Karpas-422 (cell line): ENCODE measurements around the gene OASL. TPM values are rescaled to one million over a fixed set of nuclear protein-coding genes. Genes with fewer than 3 reads are reported as not detected.
A peak's percentile ranks its signal among the peaks of the same experiment; 100 is the strongest.

Experiments
- DNase-seq: peaks from one replicate; pipeline ENCODE4 v3.0.0-alpha.2; 2015
- H2AFZ ChIP-seq: fragments of 200-600 bp; sonication (generic); 2 replicates; pipeline ENCODE4 v1.6.1; 2014; ENCODE audit warnings: antibody characterized with exemption, low read length, mixed read lengths
- H3K27ac ChIP-seq: fragments of 200-600 bp; sonication (generic); 2 replicates; pipeline ENCODE4 v1.5.1; 2014; ENCODE audit warnings: mild to moderate bottlenecking, low read length, moderate library complexity
- H3K27me3 ChIP-seq: fragments of 200-600 bp; sonication (generic); 2 replicates; pipeline ENCODE4 v1.6.1; 2014; ENCODE audit warnings: low read length, mixed read lengths
- H3K36me3 ChIP-seq: fragments of 200-600 bp; sonication (generic); 2 replicates; pipeline ENCODE4 v1.6.1; 2014; ENCODE audit warnings: low read length, mixed read lengths; ENCODE audit not compliant: insufficient read depth
- H3K4me1 ChIP-seq: fragments of 200-600 bp; sonication (generic); 2 replicates; pipeline ENCODE4 v1.6.1; 2014; ENCODE audit warnings: mild to moderate bottlenecking, low read length, mixed read lengths
- H3K4me2 ChIP-seq: fragments of 200-600 bp; sonication (generic); 2 replicates; pipeline ENCODE4 v1.6.1; 2014; ENCODE audit warnings: low read length, low read depth, mild to moderate bottlenecking; ENCODE audit not compliant: poor library complexity, severe bottlenecking
- H3K4me3 ChIP-seq: fragments of 200-600 bp; sonication (generic); 2 replicates; pipeline ENCODE4 v1.5.1; 2014; ENCODE audit warnings: mild to moderate bottlenecking, antibody characterized with exemption, low read length, mixed read lengths
- H3K79me2 ChIP-seq: fragments of 200-600 bp; sonication (generic); 2 replicates; pipeline ENCODE4 v1.6.1; 2014; ENCODE audit warnings: mild to moderate bottlenecking, low read length, mixed read lengths
- H3K9ac ChIP-seq: fragments of 200-600 bp; sonication (generic); 2 replicates; pipeline ENCODE4 v1.6.0; 2014; ENCODE audit warnings: low read length
- H3K9me2 ChIP-seq: fragments of 200-600 bp; sonication (generic), shearing (Covaris generic); replicated peaks from 2 replicates; pipeline ENCODE4 v1.6.0; 2014; ENCODE audit warnings: mild to moderate bottlenecking, low read length, moderate library complexity; ENCODE audit not compliant: insufficient read depth
- H3K9me3 ChIP-seq: fragments of 300-700, 200-600 bp; sonication (generic); 2 replicates; pipeline ENCODE4 v1.6.1; 2014; ENCODE audit warnings: low read length, mixed read lengths
- H4K20me1 ChIP-seq: fragments of 200-600 bp; sonication (generic); 2 replicates; pipeline ENCODE4 v1.6.1; 2014; ENCODE audit warnings: mild to moderate bottlenecking, antibody characterized with exemption, low read length, low read depth; ENCODE audit not compliant: insufficient read depth
- total RNA-seq: library from RNA; depleted of rRNA; stranded (reverse); fragments of >200 nt; shearing (Covaris generic); gene quantifications from 2 replicates; pipeline ENCODE4 v1.2.3, GENCODE V29; 2014; ENCODE audit warnings: low replicate concordance

Gene OASL
- total RNA-seq, 1 experiment from 2014 or later: 1.4 TPM

- Histone ChIP-seq H3K79me2 (no peaks in the 10 kb centered on the region), H3K4me1 (no peaks in the 10 kb centered on the region), H4K20me1 (no peaks in the 10 kb centered on the region), H3K36me3 (no peaks in the 10 kb centered on the region), H3K27me3 (no peaks in the 10 kb centered on the region), H3K9me2 (no peaks in the 10 kb centered on the region), H3K27ac (no peak overlapping the region), H3K9me3 (no peaks in the 10 kb centered on the region), H3K4me3 (no peak overlapping the region), H2AFZ (no peak overlapping the region), H3K9ac (no peak overlapping the region), H3K4me2 (no peak overlapping the region)
- DNase-seq: no peak
These were observed 13.4 kb downstream of the OASL start for GRCh38 chr12:121025442-121026226.

GRCh38 chr12:121023799-121024198, 15.2 kb downstream of the OASL start:
- DNase-seq: no peak
- H3K36me3 ChIP-seq: no peaks in the 10 kb centered on the region
- H3K4me2 ChIP-seq: no peak overlapping the region
- H3K4me3 ChIP-seq: no peak overlapping the region
- no peaks in the 10 kb centered on the region for H4K20me1 ChIP-seq
- H3K9ac ChIP-seq: no peak overlapping the region
- no peaks in the 10 kb centered on the region for H3K4me1 ChIP-seq
- no peak overlapping the region for H3K27ac ChIP-seq
- no peaks in the 10 kb centered on the region for H3K9me3 ChIP-seq
- no peaks in the 10 kb centered on the region for H3K79me2 ChIP-seq
- no peaks in the 10 kb centered on the region for H3K27me3 ChIP-seq
- no peaks in the 10 kb centered on the region for H3K9me2 ChIP-seq
- H2AFZ ChIP-seq: no peak overlapping the region

DNA sequence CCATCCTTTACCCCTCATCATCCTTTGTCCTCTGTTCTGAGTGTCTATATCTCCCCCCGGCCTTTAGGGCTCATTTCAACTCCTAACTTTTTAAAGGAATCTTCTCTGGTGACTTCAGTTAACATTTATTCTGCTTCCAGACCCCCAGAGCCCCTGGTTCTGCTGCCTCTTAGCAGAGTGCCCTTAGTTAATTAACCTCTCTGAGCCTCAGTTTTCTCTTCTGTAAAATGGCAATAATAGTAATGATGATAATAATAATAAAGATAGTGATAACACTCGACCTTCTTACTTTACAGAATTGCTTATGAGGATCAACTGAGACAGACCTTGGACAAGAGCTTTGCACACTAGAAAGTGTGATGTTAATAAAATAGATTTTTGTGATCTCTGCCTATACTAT, 16.3 kb downstream of the OASL start:
- no peak overlapping the region for H3K4me2 ChIP-seq
- no peak for DNase-seq
- no peaks in the 10 kb centered on the region for H3K36me3 ChIP-seq
- no peak overlapping the region for H3K9ac ChIP-seq
- H2AFZ ChIP-seq: no peak overlapping the region
- H3K4me1 ChIP-seq: no peaks in the 10 kb centered on the region
- no peaks in the 10 kb centered on the region for H3K27me3 ChIP-seq
- H4K20me1 ChIP-seq: no peaks in the 10 kb centered on the region
- no peaks in the 10 kb centered on the region for H3K9me2 ChIP-seq
- H3K79me2 ChIP-seq: no peaks in the 10 kb centered on the region
- H3K9me3 ChIP-seq: no peaks in the 10 kb centered on the region
- no peak overlapping the region for H3K27ac ChIP-seq
- H3K4me3 ChIP-seq: no peak overlapping the region

GRCh38 chr12:121021754-121022153, 17.3 kb downstream of the OASL start:
- no peaks in the 10 kb centered on the region for H3K9me2 ChIP-seq
- H3K4me2 ChIP-seq: no peak overlapping the region
- no peak for DNase-seq
- H3K27ac ChIP-seq: no peak overlapping the region
- H4K20me1 ChIP-seq: no peaks in the 10 kb centered on the region
- no peaks in the 10 kb centered on the region for H3K4me1 ChIP-seq
- no peaks in the 10 kb centered on the region for H3K9me3 ChIP-seq
- H3K4me3 ChIP-seq: no peak overlapping the region
- H3K27me3 ChIP-seq: no peaks in the 10 kb centered on the region
- no peak overlapping the region for H3K9ac ChIP-seq
- no peaks in the 10 kb centered on the region for H3K79me2 ChIP-seq
- no peak overlapping the region for H2AFZ ChIP-seq
- no peaks in the 10 kb centered on the region for H3K36me3 ChIP-seq

DNA sequence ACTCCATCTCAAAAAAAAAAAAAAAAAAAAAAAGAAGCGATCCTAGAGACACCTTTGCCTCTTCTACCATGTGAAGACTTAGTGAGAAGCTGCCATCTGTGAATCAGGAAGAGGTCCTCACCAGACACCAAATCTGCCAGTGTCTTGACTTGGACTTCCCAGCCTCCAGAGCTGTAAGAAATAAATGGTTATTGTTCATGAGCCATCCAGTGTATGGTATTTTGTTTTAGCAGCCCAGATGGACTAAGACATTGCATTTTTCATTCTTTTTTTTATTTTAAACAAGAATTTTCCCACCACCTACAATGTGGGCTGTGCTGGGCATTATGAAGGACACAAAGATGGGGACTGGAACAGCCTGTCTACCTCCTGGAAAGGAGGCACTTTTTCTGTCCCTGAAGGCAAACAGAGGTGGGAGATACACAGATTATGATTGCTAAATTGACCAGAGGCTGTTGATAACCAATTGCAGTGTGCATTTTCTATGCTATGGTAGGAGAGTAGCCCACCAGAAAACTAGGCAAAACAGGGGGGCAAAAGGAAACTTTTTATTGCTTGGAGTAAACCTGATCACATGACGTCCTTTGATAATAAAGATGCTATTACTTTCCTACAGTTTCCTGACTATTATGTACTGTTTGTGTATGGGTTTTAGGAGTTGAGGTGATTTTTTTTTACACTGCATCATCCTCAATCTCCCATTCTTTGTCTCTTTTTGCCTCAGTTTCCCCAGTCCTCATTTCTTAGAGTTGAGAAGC, 20.0 kb downstream of the OASL start:
- Histone ChIP-seq H2AFZ (no peak overlapping the region), H3K9ac (no peak overlapping the region), H3K27ac (no peak overlapping the region), H3K9me3 (no peaks in the 10 kb centered on the region), H3K79me2 (peaks cover 18% of the 10 kb centered on the region), H3K27me3 (no peaks in the 10 kb centered on the region), H3K36me3 (no peaks in the 10 kb centered on the region), H4K20me1 (no peaks in the 10 kb centered on the region), H3K9me2 (no peaks in the 10 kb centered on the region), H3K4me1 (peaks cover 11% of the 10 kb centered on the region), H3K4me2 (no peak overlapping the region), H3K4me3 (no peak overlapping the region)
- no peak for DNase-seq

GRCh38 chr12:121017966-121018491, 21.0 kb downstream of the OASL start:
- Histone ChIP-seq H3K4me1 (peaks cover 11% of the 10 kb centered on the region), H3K4me3 (no peak overlapping the region), H2AFZ (no peak overlapping the region), H3K4me2 (no peak overlapping the region), H3K9me2 (no peaks in the 10 kb centered on the region), H3K36me3 (no peaks in the 10 kb centered on the region), H3K27ac (no peak overlapping the region), H3K79me2 (peaks cover 26% of the 10 kb centered on the region), H3K9me3 (no peaks in the 10 kb centered on the region), H3K9ac (no peak overlapping the region), H3K27me3 (no peaks in the 10 kb centered on the region), H4K20me1 (no peaks in the 10 kb centered on the region)
- no peak for DNase-seq

GRCh38 chr12:121015825-121016766, 22.9 kb downstream of the OASL start, which contains the start of gene C12orf43:
C12orf43 (minus strand) TSS chr12:121016487; CDS start chr12:121016474, 13 bp downstream.
- H3K9me2 ChIP-seq: no peaks in the 10 kb centered on the region
- no peaks in the 10 kb centered on the region for H3K9me3 ChIP-seq
- no peaks in the 10 kb centered on the region for H3K36me3 ChIP-seq
- H3K4me2 ChIP-seq: peak within 1 kb of the TSS; percentile 91
- H4K20me1 ChIP-seq: no peaks in the 10 kb centered on the region
- H3K4me1 ChIP-seq: peaks cover 11% of the 10 kb centered on the region
- peaks cover 33% of the 10 kb centered on the region for H3K79me2 ChIP-seq
- H3K4me3 ChIP-seq: peak within 1 kb of the TSS; percentile 76
- no peak within 1 kb of the TSS; the same call in 1 of the 2 replicates for H3K27ac ChIP-seq
- DNase-seq: peak; percentile 97
- H3K27me3 ChIP-seq: no peaks in the 10 kb centered on the region
- peak within 1 kb of the TSS; percentile 80 for H3K9ac ChIP-seq
- peak within 1 kb of the TSS; percentile 68 for H2AFZ ChIP-seq
